Transverse colon (tissue), 4 donors: Measurements from ENCODE around the gene SH3RF3. TPM values are rescaled to one million over a fixed set of nuclear protein-coding genes. Genes with fewer than 3 reads are reported as not detected.

Experiments
- DNase-seq: peaks from one replicate; pipeline ENCODE4 v3.0.0-alpha.2; 2019
- H3K27ac ChIP-seq, 4 donors: fragments of 200-600 bp; sonication (generic); 2 replicates each; pipeline ENCODE4 v1.5.1; 2016 to 2018; ENCODE audit warnings: inconsistent platforms in 4 of 4
- H3K27me3 ChIP-seq: fragments of 200-600 bp; sonication (generic); 2 replicates; pipeline ENCODE4 v1.5.1; 2017; ENCODE audit warnings: inconsistent platforms
- H3K36me3 ChIP-seq, 4 donors: fragments of 200-600 bp; sonication (generic); 2 replicates each; pipeline ENCODE4 v1.5.1; 2017 to 2019; ENCODE audit warnings: inconsistent platforms in 4 of 4
- H3K4me1 ChIP-seq, 4 donors: fragments of 200-600 bp; sonication (generic); 2 replicates each; pipeline ENCODE4 v1.5.1; 2017 to 2020; ENCODE audit warnings: inconsistent platforms in 4 of 4
- H3K4me3 ChIP-seq, 4 donors: fragments of 200-600 bp; sonication (generic); 1 replicate in 1 of 4; 2 replicates in 3 of 4; pipeline versions ENCODE4 v1.5.1 to v1.6.1; 2017 to 2019; ENCODE audit warnings: inconsistent platforms in 4 of 4
- H3K9me3 ChIP-seq, 2 donors: fragments of 200-600 bp; sonication (generic); 2 replicates each; pipeline ENCODE4 v1.5.1; 2017 to 2019; ENCODE audit warnings: inconsistent platforms in 2 of 2
- EP300 ChIP-seq: sonication (generic); formaldehyde crosslinking; IDR thresholded peaks from one replicate; pipeline ENCODE4 v1.6.1; 2017; ENCODE audit warnings: antibody characterized with exemption, low read depth
- POLR2A ChIP-seq: fragments of 450-650 bp; IDR thresholded peaks from one replicate; pipeline ENCODE4 v1.6.1; 2016; ENCODE audit warnings: antibody characterized with exemption, mild to moderate bottlenecking, moderate library complexity
- POLR2AphosphoS5 ChIP-seq, 3 donors: sonication (generic); formaldehyde crosslinking; IDR thresholded peaks; one replicate each; pipeline ENCODE4 v1.6.1; 2016; ENCODE audit warnings: antibody characterized with exemption in 3 of 3
- whole genome bisulfite sequencing, 2 donors: methylation state at CpG; one replicate each; pipeline ENCODE4 v1.1.5; 2018; ENCODE audit warnings: low coverage in 1 of 2; 5-methylcytosine and 5-hydroxymethylcytosine counted together
- in situ Hi-C, 4 donors: fragments of 200-750 bp; cut with MboI; loops; one replicate each; pipeline versions ENCODE4 v1.15.0 to v1.15.1; 2017; ENCODE audit warnings: low sequenced_read_pairs in 3 of 4, low pct_ligation_motif_present in 1 of 4, low pct_unique_long_range_greater_than_20kb in 1 of 4
- intact Hi-C: fragments of 100-400 bp; cut with DNase I; formaldehyde crosslinking; loops from one replicate; pipeline ENCODE4 v1.15.1; 2023; ENCODE audit warnings: low total_unique reads
- total RNA-seq, 4 donors: library from RNA; depleted of rRNA; stranded (reverse); fragments of >200 nt; gene quantifications; one replicate each; pipeline ENCODE4 v1.1.0, GENCODE V29; 2016
- TF ChIP-seq, protein P1 (sequence below), 5 experiments: fragments of 200-600 bp in 3 of 5; fragments of 450-650 bp in 2 of 5; sonication (generic) in 3 of 5; IDR thresholded peaks; 1 replicate in 2 of 5; 2 replicates in 3 of 5; pipeline ENCODE4 v1.5.1; 2016 to 2017; ENCODE audit warnings: antibody characterized with exemption in 5 of 5, inconsistent platforms in 3 of 5, mild to moderate bottlenecking in 2 of 5, moderate library complexity in 1 of 5

The SH3RF3 gene
- total RNA-seq, 4 donors from 2014 or later = 1.9 to 8.8 (median 2.9) TPM

DNA sequence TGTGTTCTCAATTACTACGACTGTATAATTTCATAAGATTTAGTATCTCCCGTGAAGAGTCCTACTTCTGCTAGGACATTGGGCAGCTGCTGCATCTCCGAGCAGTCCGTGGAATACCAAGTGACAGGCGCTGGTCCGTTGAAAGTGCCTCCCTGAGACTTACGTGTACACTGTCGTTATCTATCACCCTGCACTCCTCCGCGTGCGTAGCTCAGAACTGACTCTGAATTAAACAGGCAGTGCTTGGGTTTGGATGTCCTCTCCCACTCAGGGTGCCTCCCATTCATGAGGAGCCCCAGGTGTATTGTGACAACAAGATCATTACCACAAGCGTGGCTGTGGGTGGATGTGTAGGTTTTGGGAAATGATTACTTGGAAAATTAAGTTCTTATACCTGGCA, 148.4 kb downstream of the SH3RF3 start:
- Histone ChIP-seq H3K27ac (no peak overlapping the region), H3K27me3 (no peaks in the 10 kb centered on the region), H3K4me3 (no peak overlapping the region), H3K9me3 (no peaks in the 10 kb centered on the region), H3K4me1 (no peaks in the 10 kb centered on the region), H3K36me3 (no peaks in the 10 kb centered on the region)
- intact Hi-C loops (no loop called here), in situ Hi-C loops (no loop called here)
- TF ChIP-seq POLR2AphosphoS5 (IDR thresholded peaks at IDR 0.05) (no peak), EP300 (no peak), POLR2A (no peak)
- TF ChIP-seq, protein P1, sequence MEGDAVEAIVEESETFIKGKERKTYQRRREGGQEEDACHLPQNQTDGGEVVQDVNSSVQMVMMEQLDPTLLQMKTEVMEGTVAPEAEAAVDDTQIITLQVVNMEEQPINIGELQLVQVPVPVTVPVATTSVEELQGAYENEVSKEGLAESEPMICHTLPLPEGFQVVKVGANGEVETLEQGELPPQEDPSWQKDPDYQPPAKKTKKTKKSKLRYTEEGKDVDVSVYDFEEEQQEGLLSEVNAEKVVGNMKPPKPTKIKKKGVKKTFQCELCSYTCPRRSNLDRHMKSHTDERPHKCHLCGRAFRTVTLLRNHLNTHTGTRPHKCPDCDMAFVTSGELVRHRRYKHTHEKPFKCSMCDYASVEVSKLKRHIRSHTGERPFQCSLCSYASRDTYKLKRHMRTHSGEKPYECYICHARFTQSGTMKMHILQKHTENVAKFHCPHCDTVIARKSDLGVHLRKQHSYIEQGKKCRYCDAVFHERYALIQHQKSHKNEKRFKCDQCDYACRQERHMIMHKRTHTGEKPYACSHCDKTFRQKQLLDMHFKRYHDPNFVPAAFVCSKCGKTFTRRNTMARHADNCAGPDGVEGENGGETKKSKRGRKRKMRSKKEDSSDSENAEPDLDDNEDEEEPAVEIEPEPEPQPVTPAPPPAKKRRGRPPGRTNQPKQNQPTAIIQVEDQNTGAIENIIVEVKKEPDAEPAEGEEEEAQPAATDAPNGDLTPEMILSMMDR (IDR thresholded peaks at IDR 0.05) = no peak
- no peak for DNase-seq
- WGBS, 2 donors = 88 to 90% methylated on average over 11 to 12 of the region's 12 CpGs

DNA sequence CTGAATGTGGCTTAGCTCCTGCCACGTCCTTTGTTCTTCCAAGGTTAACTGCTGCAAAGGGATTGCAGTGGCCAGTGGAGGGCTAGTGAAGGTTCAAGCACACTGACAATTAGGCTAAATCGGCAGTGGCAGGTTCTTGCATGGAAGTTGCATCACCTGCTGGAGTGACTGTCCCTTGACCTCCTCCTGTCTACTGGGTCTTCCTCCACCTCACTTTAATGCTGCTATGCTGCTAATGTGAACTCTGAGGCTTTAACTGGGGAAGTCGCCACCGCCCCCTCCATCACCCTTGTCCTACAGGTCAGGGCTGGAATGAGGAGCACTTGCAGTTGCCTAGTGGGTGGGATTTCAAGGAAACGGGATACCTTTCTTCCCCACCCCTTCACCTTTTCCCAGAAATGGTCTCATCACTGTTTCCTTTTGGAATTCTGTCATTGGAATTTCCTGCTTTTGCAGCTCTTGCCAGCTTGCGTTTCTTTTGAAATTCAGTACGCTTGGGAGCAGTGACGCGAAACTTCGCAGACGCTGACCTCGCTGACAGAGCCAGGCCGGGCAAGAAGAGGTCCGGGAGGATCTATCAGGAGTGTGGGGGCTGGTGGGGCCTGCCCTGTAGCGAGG, 150.3 kb downstream of the SH3RF3 start:
- no peaks in the 10 kb centered on the region for H3K4me1 ChIP-seq
- intact Hi-C loops (no loop called here), in situ Hi-C loops (no loop called here)
- no peaks in the 10 kb centered on the region for H3K9me3 ChIP-seq
- TF ChIP-seq, protein P1 (IDR thresholded peaks at IDR 0.05) = no peak
- TF ChIP-seq POLR2AphosphoS5 (IDR thresholded peaks at IDR 0.05) = no peak
- TF ChIP-seq EP300 = no peak
- no peak for TF ChIP-seq POLR2A
- H3K4me3 ChIP-seq = no peak overlapping the region
- no peaks in the 10 kb centered on the region for H3K27me3 ChIP-seq
- WGBS, 2 donors = 55 to 84% methylated on average over 2 to 15 of the region's 15 CpGs
- H3K27ac ChIP-seq = no peak overlapping the region
- no peak for DNase-seq
- no peaks in the 10 kb centered on the region for H3K36me3 ChIP-seq

DNA sequence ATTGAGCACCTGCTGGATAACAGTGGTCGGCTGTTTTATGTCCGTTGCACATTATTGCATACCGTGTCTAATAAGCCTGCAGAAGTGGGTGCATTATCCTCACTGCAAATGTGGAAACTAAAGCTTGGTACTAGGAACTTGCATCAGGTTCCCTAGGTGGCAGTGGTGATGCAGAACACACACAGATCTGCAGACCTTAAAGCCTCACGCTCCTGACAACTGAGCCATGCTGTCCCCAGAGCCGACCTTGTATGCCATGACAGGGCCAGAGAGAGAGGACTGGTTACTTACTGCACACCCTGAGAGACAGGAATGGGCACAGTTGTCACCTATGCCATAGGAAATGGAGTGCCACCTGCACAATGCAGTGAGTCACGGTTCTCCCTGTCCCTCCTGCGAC, 151.8 kb downstream of the SH3RF3 start:
- Histone ChIP-seq H3K36me3 (no peaks in the 10 kb centered on the region), H3K4me3 (no peak overlapping the region), H3K9me3 (no peaks in the 10 kb centered on the region), H3K27me3 (no peaks in the 10 kb centered on the region), H3K4me1 (peaks cover 0 to 5% (median 0%) of the 10 kb centered on the region in 4 donors), H3K27ac (no peak overlapping the region)
- TF ChIP-seq POLR2AphosphoS5 (IDR thresholded peaks at IDR 0.05) (no peak), POLR2A (no peak), EP300 (no peak)
- TF ChIP-seq, protein P1 (IDR thresholded peaks at IDR 0.05) = no peak
- in situ Hi-C loops = no loop called here
- 76% methylated on average over 7 of the region's 7 CpGs; no CpG with 5 or more reads in 1 of the 2 donors for WGBS, 2 donors
- no peak for DNase-seq
- intact Hi-C loops = no loop called here

DNA sequence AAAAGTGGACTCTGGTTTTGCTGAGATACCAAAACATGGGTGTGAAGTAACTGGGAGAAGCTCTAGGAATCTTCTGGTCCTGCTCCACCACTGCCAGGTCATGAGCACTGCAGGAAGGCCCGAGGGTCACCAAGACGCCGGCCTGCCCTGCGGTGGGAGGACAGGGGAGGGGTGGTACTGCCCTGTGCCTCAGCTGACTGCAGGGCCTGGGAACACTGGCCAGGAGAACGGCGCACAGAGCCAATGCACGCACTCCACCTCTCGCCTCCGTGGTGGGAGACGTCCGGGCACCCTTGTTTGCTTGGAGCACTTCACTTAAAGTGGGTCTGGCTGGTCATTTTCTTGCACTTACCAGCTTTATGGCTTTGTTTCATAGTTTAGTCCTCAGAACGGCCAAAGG, 153.4 kb downstream of the SH3RF3 start:
- WGBS, 2 donors = 91% methylated on average over 12 of the region's 12 CpGs; no CpG with 5 or more reads in 1 of the 2 donors
- Histone ChIP-seq H3K4me3 (no peak overlapping the region), H3K9me3 (no peaks in the 10 kb centered on the region), H3K27ac (no peak overlapping the region), H3K36me3 (no peaks in the 10 kb centered on the region), H3K27me3 (no peaks in the 10 kb centered on the region), H3K4me1 (peaks cover 0 to 5% (median 0%) of the 10 kb centered on the region in 4 donors)
- in situ Hi-C loops (no loop called here), intact Hi-C loops (no loop called here)
- TF ChIP-seq POLR2AphosphoS5 (IDR thresholded peaks at IDR 0.05) (no peak), EP300 (no peak)
- TF ChIP-seq, protein P1 (IDR thresholded peaks at IDR 0.05) = no peak
- no peak for DNase-seq
